T-helper 1 cell treated with Interleukin-12 subunit alpha and Interleukin-12 subunit beta and Interleukin-4 antibody, amounts not matched to agents 30 μg/mL and 1 μg/mL, for 36 hours (primary cell): ENCODE data around the gene EOMES.

ENCODE experiments used
- H3K27ac Mint-ChIP-seq: one replicate; pipeline ENCODE4 v1.8.0; 2021; ENCODE audit warnings: mild to moderate bottlenecking, mixed read lengths
- H3K27me3 Mint-ChIP-seq: one replicate; pipeline ENCODE4 v1.8.0; 2021; ENCODE audit warnings: low read depth, mixed read lengths
- H3K36me3 Mint-ChIP-seq: one replicate; pipeline ENCODE4 v1.8.0; 2021; ENCODE audit warnings: low read depth, mixed read lengths
- H3K4me1 Mint-ChIP-seq: one replicate; pipeline ENCODE4 v1.8.0; 2021; ENCODE audit warnings: low read depth, mixed read lengths
- H3K4me3 Mint-ChIP-seq: one replicate; pipeline ENCODE4 v1.8.0; 2021; ENCODE audit warnings: mild to moderate bottlenecking, moderate library complexity, mixed read lengths
- H3K9me3 Mint-ChIP-seq: one replicate; pipeline ENCODE4 v1.8.0; 2021; ENCODE audit warnings: mixed read lengths

Gene EOMES

DNA sequence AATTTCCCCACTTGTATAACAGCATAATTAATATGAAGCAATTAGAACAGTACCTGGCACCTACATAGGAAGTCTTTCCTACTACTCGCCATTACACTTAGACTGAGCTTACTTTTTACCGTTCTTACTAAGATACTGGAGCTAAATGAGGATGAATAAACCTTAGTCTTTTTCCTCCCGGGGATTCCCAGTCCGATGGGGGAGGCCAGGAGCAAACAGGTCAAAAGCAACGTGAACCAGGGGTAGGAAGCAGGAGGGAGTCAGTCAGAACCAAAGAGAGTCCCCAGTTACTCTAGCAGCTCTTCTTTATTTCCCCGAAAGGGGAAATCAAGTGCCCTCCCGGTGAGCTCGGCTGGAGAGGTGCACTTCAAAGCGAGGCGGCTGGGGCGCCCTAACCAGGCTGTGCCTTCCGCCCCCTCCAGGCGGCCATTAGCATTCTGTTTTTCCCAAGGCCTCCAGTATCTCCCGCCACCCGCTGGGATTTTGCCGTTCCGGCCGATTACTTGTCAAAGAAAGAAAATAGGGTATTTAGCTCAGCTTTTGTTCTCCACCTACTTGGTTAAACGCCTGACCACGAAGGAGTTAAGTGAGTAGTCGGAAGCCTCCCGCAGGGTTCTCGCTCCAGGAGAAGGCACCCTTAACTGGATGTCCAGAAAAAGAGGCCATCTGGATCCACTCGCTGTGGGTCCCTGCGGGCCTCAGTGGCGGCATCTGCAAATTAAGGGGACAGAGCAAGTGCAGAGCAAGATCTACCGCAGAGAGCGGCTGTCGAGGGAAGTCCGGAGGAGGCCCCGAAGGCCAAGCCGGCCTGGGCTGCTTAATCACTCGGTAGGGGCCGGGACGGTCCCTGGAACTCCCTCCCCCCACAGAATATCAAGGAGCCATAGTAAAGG is 6.3 kb upstream of the EOMES start:
- peaks cover 13% of the 10 kb centered on the region for H3K36me3 Mint-ChIP-seq
- H3K27me3 Mint-ChIP-seq = peaks cover 90% of the 10 kb centered on the region
- H3K9me3 Mint-ChIP-seq = no peaks in the 10 kb centered on the region
- peak overlapping the region; percentile 29 for H3K4me3 Mint-ChIP-seq
- peaks cover 33% of the 10 kb centered on the region for H3K4me1 Mint-ChIP-seq
- peak overlapping the region; percentile 32 for H3K27ac Mint-ChIP-seq

DNA sequence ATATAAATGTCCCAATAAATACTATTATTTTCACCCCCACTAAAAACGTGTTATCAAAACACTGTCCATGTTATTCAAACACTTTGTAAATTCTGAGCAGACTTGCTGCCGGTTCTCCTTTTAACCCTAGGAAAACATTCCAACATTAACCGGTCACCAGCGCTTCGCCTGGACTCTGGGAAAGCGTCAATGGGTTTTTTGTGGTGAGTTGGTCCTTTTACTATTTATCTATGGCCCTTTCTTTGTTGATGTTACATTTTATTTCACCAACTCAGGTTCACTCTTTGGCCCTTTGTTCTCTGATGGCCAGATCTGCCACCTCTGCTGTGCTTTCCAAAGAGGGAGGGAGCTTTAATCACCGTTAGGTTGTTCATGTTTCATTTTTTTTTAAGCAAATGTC is 4.1 kb upstream of the EOMES start:
- H3K4me1 Mint-ChIP-seq = peaks cover 45% of the 10 kb centered on the region
- H3K9me3 Mint-ChIP-seq = no peaks in the 10 kb centered on the region
- H3K36me3 Mint-ChIP-seq = peaks cover 10% of the 10 kb centered on the region
- H3K4me3 Mint-ChIP-seq = no peak overlapping the region
- H3K27ac Mint-ChIP-seq = no peak overlapping the region
- H3K27me3 Mint-ChIP-seq = peaks cover 87% of the 10 kb centered on the region

DNA sequence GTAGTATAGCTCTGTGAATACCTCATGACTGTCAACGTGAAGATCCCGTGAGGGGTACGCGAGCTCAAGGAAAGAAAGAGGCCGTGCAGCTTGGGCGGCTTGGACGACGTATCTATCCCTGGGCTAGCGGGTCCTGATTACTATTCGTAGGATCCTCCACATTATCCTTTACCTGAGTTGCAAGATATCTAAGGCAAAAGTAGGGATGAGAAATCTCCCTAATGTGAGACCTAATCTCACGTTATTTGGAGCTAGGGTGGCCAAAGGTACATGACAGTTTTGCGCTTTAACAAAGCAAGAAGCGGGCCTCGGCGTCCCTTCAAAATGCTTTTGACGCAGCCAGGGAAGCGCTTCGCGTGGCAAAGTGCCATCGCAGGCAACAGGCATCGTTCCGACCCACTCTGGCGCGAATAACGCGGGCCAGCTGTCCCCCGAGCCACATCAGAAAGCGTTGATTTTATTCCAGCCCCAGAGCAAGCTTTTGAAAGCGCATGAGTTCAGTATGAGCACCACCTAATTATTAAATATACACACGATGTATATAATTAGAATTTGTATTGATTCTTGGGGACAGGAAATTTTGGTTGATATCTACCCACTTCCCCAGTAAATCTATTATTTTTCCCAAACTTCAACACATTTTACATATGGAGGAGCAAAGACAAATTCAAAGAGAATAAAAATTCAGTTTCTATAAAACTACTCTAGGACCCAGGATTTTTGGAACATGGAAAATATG is 2.5 kb upstream of the EOMES start:
- H3K9me3 Mint-ChIP-seq = no peaks in the 10 kb centered on the region
- H3K4me3 Mint-ChIP-seq = peak overlapping the region; percentile 84
- H3K4me1 Mint-ChIP-seq = peaks cover 46% of the 10 kb centered on the region
- H3K27me3 Mint-ChIP-seq = peaks cover 87% of the 10 kb centered on the region
- H3K27ac Mint-ChIP-seq = peak overlapping the region; percentile 75
- H3K36me3 Mint-ChIP-seq = peaks cover 14% of the 10 kb centered on the region

DNA sequence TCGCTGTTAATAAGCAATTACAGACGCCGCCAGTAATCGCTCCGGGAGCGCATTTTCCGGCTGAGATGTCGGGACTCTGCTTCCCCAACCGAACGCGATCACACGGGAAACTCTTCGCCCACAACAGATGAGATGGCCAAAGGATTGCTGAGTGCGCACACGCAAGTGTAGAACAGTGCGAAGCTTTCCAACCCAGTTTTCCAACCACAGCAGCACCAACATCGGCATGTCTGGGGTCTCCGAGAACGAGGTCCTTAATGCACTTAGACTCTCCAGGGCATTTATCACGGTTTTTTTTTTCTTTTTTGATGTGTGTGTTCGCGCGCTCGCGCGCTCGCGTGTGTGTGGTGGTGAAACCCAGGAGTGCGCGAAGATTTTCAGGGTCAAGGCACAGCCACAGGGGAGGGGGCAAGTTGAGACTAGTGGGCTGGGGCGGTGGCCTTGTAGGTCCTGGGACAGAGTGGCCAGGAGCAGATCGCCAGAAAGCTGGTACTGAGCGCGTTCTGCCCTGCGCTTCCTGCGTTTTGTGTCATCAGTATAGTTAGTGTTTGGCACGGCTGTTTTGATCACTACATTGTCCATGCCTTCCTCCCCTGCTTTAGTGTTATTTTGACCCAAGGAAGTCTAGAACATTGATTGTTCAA is 1.8 kb upstream of the EOMES start:
- Mint-ChIP-seq H3K4me1 (peaks cover 44% of the 10 kb centered on the region), H3K4me3 (peak overlapping the region; percentile 84), H3K9me3 (no peaks in the 10 kb centered on the region), H3K27me3 (peaks cover 87% of the 10 kb centered on the region), H3K27ac (peak overlapping the region; percentile 75), H3K36me3 (peaks cover 13% of the 10 kb centered on the region)

DNA sequence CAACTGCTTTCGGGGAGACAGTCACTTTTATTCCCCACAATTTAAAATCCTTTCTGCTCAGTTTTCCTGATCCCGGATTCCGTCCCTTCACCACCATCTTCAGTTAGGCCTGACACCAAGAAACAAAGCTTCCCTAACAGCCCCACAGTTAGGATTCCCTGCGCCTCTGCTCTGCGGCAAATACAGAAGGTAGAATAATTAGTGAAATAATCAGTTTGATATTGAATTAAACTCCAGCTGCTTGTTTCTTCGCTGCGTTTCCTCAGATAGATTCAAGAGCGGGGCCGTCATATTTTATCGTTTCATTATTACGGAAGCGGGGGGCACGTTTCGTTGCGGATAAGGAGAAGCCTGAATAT is 1.3 kb upstream of the EOMES start:
- peaks cover 40% of the 10 kb centered on the region for H3K4me1 Mint-ChIP-seq
- peaks cover 16% of the 10 kb centered on the region for H3K36me3 Mint-ChIP-seq
- peak overlapping the region; percentile 84 for H3K4me3 Mint-ChIP-seq
- H3K9me3 Mint-ChIP-seq = no peaks in the 10 kb centered on the region
- peak overlapping the region; percentile 75 for H3K27ac Mint-ChIP-seq
- peaks cover 87% of the 10 kb centered on the region for H3K27me3 Mint-ChIP-seq

DNA sequence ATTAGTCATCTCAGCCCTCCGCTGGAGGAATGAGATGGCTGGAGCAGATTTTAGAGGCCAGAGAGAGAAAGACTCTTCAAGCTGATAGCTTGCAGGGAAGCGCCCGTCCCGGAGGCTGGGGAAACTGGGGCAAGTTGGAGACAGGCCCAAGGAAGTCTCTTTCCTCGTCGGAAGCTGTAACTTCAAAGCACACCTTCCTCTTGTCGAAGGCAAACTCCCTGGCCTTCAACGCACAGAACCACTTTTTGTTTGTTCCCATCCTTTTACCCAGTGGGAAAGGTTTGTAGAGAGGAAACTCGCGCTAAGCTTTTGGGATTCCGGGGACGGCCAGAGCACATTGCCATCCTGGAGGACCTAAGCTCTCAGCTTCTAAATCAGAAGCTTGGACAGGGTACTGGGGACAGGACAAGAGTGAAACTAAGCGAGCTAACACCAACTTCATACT is 900 bp upstream of the EOMES start:
- H3K4me1 Mint-ChIP-seq = peaks cover 36% of the 10 kb centered on the region
- H3K27ac Mint-ChIP-seq = peak overlapping the region; percentile 51
- peaks cover 87% of the 10 kb centered on the region for H3K27me3 Mint-ChIP-seq
- H3K4me3 Mint-ChIP-seq = peak overlapping the region; percentile 84
- H3K36me3 Mint-ChIP-seq = peaks cover 15% of the 10 kb centered on the region
- H3K9me3 Mint-ChIP-seq = no peaks in the 10 kb centered on the region

DNA sequence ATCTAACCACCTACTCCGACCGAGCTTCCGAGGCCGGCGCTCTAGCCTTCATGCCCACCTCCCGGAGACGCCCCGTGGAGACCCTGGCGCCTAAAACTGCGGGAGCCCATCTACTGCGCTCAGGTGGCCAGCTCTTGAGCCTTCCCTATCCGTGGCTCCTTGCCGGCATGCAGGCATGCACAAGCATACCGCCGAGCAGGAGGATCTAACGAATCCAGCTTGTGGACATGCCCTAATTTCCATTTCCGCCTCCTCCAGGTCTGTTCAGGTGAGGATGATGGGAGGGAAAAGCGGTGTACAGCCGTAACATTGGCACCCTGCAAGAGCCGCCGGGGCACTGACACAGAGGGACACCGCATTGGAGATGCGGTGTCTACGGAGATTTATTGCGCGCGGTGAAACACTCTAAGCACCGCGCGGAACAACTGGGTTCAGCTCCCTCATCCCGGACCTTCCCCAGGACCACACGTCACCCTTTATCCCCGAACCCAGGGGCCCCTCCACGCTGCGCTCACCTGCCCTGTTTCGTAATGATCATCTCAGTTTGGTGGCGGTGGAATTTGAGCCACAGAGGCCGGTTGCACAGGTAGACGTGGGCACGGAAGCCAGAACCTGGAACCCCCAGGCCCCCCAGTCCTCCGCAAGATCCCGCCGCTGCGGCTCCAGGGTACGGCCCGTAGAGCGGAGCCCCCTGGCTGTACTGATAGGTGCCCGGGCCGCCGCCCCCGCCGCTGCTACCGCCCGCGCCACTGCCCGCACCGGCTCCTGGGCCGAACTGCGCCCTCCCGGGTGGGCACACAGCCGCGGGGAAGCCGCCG is 1.0 kb downstream of the EOMES start:
- Mint-ChIP-seq H3K4me3 (peak overlapping the region; percentile 83), H3K36me3 (peaks cover 24% of the 10 kb centered on the region), H3K27me3 (peaks cover 85% of the 10 kb centered on the region), H3K9me3 (no peaks in the 10 kb centered on the region), H3K4me1 (peaks cover 37% of the 10 kb centered on the region), H3K27ac (peak overlapping the region; percentile 3)

DNA sequence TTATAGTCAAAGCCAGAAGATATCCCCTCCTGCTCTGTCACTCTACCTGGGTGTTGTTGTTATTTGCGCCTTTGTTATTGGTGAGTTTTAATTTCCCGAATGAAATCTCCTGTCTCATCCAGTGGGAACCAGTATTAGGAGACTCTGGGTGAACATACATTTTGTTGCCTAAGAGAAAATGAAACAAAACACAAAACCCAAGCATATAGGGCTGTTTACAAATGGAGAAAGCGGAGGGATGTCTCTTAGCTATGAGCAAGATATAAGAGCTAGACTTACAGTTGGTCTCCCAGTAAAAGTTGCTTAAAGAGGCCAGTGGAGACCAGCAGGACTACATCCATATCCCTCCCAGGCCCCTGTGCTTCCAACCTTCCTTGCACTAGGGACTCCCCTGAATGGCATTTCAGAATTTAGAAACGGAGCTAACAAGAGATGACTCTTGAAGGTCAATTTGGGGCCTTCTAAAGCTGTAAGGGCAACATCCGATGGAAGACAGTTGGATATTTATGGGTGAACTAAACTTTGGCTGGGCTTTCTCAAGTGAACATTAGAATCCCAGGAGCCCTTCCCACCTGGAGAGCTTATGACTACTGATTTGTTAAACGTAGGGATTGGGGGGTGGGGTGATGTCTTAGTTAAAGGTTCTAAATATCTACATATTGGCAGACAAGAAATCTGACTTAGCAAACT is 2.7 kb downstream of the EOMES start:
- peaks cover 31% of the 10 kb centered on the region for H3K36me3 Mint-ChIP-seq
- H3K27ac Mint-ChIP-seq = no peak overlapping the region
- peaks cover 87% of the 10 kb centered on the region for H3K27me3 Mint-ChIP-seq
- H3K9me3 Mint-ChIP-seq = no peaks in the 10 kb centered on the region
- H3K4me3 Mint-ChIP-seq = peak overlapping the region; percentile 65
- peaks cover 42% of the 10 kb centered on the region for H3K4me1 Mint-ChIP-seq

DNA sequence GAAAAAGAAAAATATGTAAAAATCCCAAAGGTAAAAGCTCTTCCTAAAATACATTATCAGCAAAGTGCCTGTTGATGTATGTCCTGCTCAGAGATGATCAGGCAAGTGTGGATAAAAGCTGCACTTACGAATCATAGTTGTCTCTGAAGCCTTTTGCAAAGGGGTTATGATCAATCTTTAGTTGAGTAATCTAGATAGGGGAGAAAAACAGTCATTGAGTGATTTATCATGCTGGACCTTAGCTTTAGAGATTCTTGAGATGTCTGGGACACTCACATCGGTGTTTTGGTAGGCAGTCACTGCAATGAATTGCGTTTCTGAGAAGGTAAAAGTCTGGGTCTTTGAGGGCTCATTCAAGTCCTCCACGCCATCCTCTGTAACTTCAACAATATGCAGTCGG is 3.7 kb downstream of the EOMES start:
- Mint-ChIP-seq H3K27me3 (peaks cover 87% of the 10 kb centered on the region), H3K27ac (no peak overlapping the region), H3K4me3 (no peak overlapping the region), H3K36me3 (peaks cover 32% of the 10 kb centered on the region), H3K9me3 (no peaks in the 10 kb centered on the region), H3K4me1 (peaks cover 40% of the 10 kb centered on the region)

DNA sequence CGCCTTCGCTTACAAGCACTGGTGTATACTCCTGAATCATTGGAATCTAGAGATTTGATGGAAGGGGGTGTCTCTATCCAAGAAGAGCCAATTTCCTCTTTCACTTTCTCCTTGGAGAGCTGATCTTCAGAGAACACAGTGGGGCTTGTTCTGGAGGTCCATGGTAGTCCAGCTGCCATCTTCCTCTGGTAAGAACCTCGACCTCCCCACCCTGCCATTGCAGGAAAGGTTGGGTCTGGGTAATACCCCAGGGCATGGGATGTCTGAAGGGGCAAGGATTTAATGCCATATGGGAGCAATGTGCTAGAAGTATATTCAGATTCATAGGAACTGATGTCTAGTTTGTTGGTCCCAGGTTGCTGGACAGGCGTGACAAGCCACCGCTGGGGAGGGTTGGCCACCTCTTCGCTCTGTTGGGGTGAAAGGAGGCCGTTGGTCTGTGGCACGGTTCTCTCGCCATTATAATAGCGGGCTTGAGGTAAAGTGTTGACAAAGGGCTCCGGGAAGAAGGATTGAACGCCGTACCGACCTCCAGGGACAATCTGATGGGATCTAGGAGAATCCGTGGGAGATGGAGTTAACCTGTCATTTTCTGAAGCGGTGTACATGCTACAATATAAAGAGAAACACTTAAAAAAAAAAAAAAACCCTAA is 4.8 kb downstream of the EOMES start:
- no peaks in the 10 kb centered on the region for H3K9me3 Mint-ChIP-seq
- peaks cover 87% of the 10 kb centered on the region for H3K27me3 Mint-ChIP-seq
- H3K27ac Mint-ChIP-seq = no peak overlapping the region
- no peak overlapping the region for H3K4me3 Mint-ChIP-seq
- peaks cover 37% of the 10 kb centered on the region for H3K4me1 Mint-ChIP-seq
- peaks cover 32% of the 10 kb centered on the region for H3K36me3 Mint-ChIP-seq

DNA sequence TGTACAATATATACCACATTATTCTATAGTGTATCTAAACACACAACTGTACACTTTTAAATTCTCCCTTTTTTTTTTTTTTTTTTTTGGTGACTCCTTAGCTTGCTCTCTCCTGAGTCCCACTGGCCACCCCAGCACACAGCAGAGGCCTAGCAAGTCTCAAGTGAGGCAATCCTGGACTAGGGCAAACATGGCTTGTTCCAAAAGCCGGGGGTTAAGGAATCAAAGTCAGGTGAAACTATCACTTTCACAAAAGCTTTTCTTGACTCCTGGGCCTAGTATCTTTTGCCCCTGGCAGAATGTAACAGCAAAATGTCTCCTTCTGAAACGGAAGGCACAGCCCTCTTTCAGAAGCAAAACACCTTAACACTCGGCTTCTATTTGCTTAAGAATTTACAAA is 5.8 kb downstream of the EOMES start:
- Mint-ChIP-seq H3K9me3 (no peaks in the 10 kb centered on the region), H3K4me3 (no peak overlapping the region), H3K27ac (no peak overlapping the region), H3K27me3 (peaks cover 89% of the 10 kb centered on the region), H3K36me3 (peaks cover 32% of the 10 kb centered on the region), H3K4me1 (peaks cover 38% of the 10 kb centered on the region)

DNA sequence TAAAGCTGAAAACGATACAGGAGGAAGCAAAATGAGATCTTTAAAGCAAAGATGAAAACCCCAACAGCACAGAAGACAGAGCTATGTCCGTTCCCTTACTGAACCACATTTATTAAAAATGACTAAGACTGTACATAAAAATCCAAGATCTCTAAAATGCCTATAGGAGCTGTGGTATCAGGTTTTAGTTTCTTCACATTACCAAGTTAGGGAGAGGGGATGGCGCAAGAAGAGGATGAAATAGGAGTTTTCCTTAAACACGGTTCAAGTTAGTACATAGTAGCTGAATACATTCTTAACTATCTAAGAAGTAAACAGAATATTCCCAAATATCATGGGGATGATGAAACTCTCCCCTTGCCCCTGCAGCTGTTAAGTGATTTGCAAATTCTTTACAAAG is 6.3 kb downstream of the EOMES start:
- Mint-ChIP-seq H3K27ac (no peak overlapping the region), H3K4me1 (peaks cover 36% of the 10 kb centered on the region)

DNA sequence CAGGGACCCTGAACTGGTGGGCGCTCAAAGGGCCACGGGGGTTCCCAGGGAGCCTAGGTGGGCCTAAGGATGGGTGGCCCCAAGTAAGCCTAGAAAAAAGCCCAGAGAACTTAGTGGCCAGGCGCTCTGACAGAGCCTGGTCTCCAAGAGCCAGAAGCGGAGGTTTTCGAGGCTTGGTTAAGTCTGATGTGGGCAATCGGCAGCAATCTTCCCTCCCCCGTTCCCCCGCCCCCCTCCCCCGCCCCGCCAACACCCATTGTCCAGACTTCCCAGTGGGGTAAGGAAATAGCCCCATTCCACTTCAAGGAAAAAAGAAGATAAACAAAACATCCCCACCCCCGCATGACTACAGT is 6.7 kb downstream of the EOMES start:
- H3K36me3 Mint-ChIP-seq = peaks cover 32% of the 10 kb centered on the region
- no peak overlapping the region for H3K27ac Mint-ChIP-seq
- peaks cover 34% of the 10 kb centered on the region for H3K4me1 Mint-ChIP-seq
- peaks cover 87% of the 10 kb centered on the region for H3K27me3 Mint-ChIP-seq
- no peaks in the 10 kb centered on the region for H3K9me3 Mint-ChIP-seq
- no peak overlapping the region for H3K4me3 Mint-ChIP-seq

More for the DNA sequence above, 6.3 kb downstream of the EOMES start:
- Mint-ChIP-seq H3K27me3 (peaks cover 87% of the 10 kb centered on the region), H3K9me3 (no peaks in the 10 kb centered on the region), H3K4me3 (no peak overlapping the region), H3K36me3 (peaks cover 32% of the 10 kb centered on the region)
